H9 (cell line): ENCODE measurements around the gene RAET1L. TPM values are rescaled to one million over a fixed set of nuclear protein-coding genes. Genes with fewer than 3 reads are reported as not detected.

Experiments
- DNase-seq: peaks from one replicate; pipeline ENCODE4 v3.0.0-alpha.2; 2017
- H2AFZ ChIP-seq: one replicate; pipeline ENCODE4 v1.6.1; 2013; ENCODE audit warnings: mild to moderate bottlenecking, low read length, control low read depth, moderate library complexity
- H2AK5ac ChIP-seq: 2 replicates; pipeline ENCODE4 v1.6.1; 2013; ENCODE audit warnings: low read length, control low read depth, mixed read lengths; ENCODE audit not compliant: insufficient read length
- H2BK120ac ChIP-seq: one replicate; pipeline ENCODE4 v1.6.1; 2013; ENCODE audit warnings: low read depth, mild to moderate bottlenecking, low read length, control low read depth, inconsistent platforms; ENCODE audit not compliant: poor library complexity, severe bottlenecking
- H2BK12ac ChIP-seq: 2 replicates; pipeline ENCODE4 v1.6.1; 2013; ENCODE audit warnings: low read length, control low read depth, mixed read lengths, low read depth; ENCODE audit not compliant: insufficient read length
- H2BK15ac ChIP-seq: 2 replicates; pipeline ENCODE4 v1.6.1; 2013; ENCODE audit warnings: low read depth, low read length, control low read depth
- H2BK20ac ChIP-seq: one replicate; pipeline ENCODE4 v1.6.1; 2013; ENCODE audit warnings: low read depth, mild to moderate bottlenecking, low read length, control low read depth, inconsistent platforms; ENCODE audit not compliant: poor library complexity, severe bottlenecking
- H2BK5ac ChIP-seq: 2 replicates; pipeline ENCODE4 v1.6.1; 2013; ENCODE audit warnings: low read length, control low read depth, mixed read lengths; ENCODE audit not compliant: insufficient read length
- H3K14ac ChIP-seq: 2 replicates; pipeline ENCODE4 v1.6.1; 2013; ENCODE audit warnings: low read length, control low read depth; ENCODE audit not compliant: insufficient read depth
- H3K18ac ChIP-seq: 2 replicates; pipeline ENCODE4 v1.6.1; 2013; ENCODE audit warnings: low read depth, mild to moderate bottlenecking, mixed read lengths, low read length, control low read depth; ENCODE audit not compliant: insufficient read length
- H3K23ac ChIP-seq: 2 replicates; pipeline ENCODE4 v1.6.1; 2013; ENCODE audit warnings: low read length, control low read depth, mixed read lengths, low read depth; ENCODE audit not compliant: insufficient read length
- H3K23me2 ChIP-seq: 2 replicates; pipeline ENCODE4 v1.6.1; 2013; ENCODE audit warnings: low read depth, mild to moderate bottlenecking, mixed read lengths, low read length, control low read depth; ENCODE audit not compliant: insufficient read length, poor library complexity, severe bottlenecking
- H3K27ac ChIP-seq: 2 replicates; pipeline ENCODE4 v1.5.1; 2013; ENCODE audit warnings: low read length, control low read depth, mixed read lengths, low read depth; ENCODE audit not compliant: insufficient read length
- H3K27me3 ChIP-seq: 2 replicates; pipeline ENCODE4 v1.6.1; 2013; ENCODE audit warnings: low read length, control low read depth, inconsistent platforms; ENCODE audit not compliant: insufficient read depth
- H3K4ac ChIP-seq: 2 replicates; pipeline ENCODE4 v1.6.1; 2013; ENCODE audit warnings: low read depth, mild to moderate bottlenecking, control low read depth, inconsistent platforms, low read length, moderate library complexity
- H3K4me1 ChIP-seq: 2 replicates; pipeline ENCODE4 v1.6.1; 2013; ENCODE audit warnings: low read length, control low read depth, inconsistent platforms; ENCODE audit not compliant: insufficient read depth
- H3K4me2 ChIP-seq: 2 replicates; pipeline ENCODE4 v1.6.1; 2013; ENCODE audit warnings: low read length, control low read depth, mixed read lengths; ENCODE audit not compliant: insufficient read length, insufficient read depth
- H3K56ac ChIP-seq: 2 replicates; pipeline ENCODE4 v1.6.1; 2013; ENCODE audit warnings: low read depth, mild to moderate bottlenecking, mixed read lengths, low read length, control low read depth; ENCODE audit not compliant: insufficient read length
- H3K79me1 ChIP-seq: 2 replicates; pipeline ENCODE4 v1.6.1; 2013; ENCODE audit warnings: low read depth, mild to moderate bottlenecking, moderate library complexity, low read length, control low read depth, inconsistent platforms; ENCODE audit not compliant: insufficient read depth, poor library complexity, severe bottlenecking
- H3K79me2 ChIP-seq: 2 replicates; pipeline ENCODE4 v1.6.1; 2013; ENCODE audit warnings: low read length, control low read depth, inconsistent platforms; ENCODE audit not compliant: insufficient read depth
- H3K9ac ChIP-seq: 2 replicates; pipeline ENCODE4 v1.6.1; 2013; ENCODE audit warnings: low read length, control low read depth, mixed read lengths; ENCODE audit not compliant: insufficient read length; ENCODE audit errors: extremely low read depth
- H3K9me3 ChIP-seq: one replicate; pipeline ENCODE4 v1.6.1; 2013; ENCODE audit warnings: low read depth, low read length, inconsistent platforms; ENCODE audit not compliant: control insufficient read depth
- H3T11ph ChIP-seq: one replicate; pipeline ENCODE4 v1.6.1; 2013; ENCODE audit warnings: mild to moderate bottlenecking, low read length, control low read depth, inconsistent platforms
- H4K20me1 ChIP-seq: one replicate; pipeline ENCODE4 v1.6.1; 2013; ENCODE audit not compliant: control insufficient read depth, insufficient read length, insufficient read depth
- H4K5ac ChIP-seq: 2 replicates; pipeline ENCODE4 v1.6.1; 2013; ENCODE audit warnings: low read depth, mild to moderate bottlenecking, mixed read lengths, low read length, control low read depth; ENCODE audit not compliant: insufficient read length
- H4K8ac ChIP-seq: replicated peaks from 2 replicates; pipeline ENCODE4 v1.6.1; 2013; ENCODE audit warnings: low read length, control low read depth, mixed read lengths, low read depth; ENCODE audit not compliant: insufficient read length
- H4K91ac ChIP-seq: 2 replicates; pipeline ENCODE4 v1.6.1; 2013; ENCODE audit warnings: low read depth, mild to moderate bottlenecking, moderate library complexity, mixed read lengths, low read length, control low read depth; ENCODE audit not compliant: insufficient read length
- H3K27ac Mint-ChIP-seq, 3 experiments: 2 replicates in 2 of 3; 3 replicates in 1 of 3; pipeline ENCODE4 v1.8.0; 2020 to 2021; ENCODE audit warnings: mixed read lengths in 3 of 3, mild to moderate bottlenecking in 1 of 3, moderate library complexity in 1 of 3
- H3K27me3 Mint-ChIP-seq: 2 replicates; pipeline ENCODE4 v1.8.0; 2021; ENCODE audit warnings: low read depth, mild to moderate bottlenecking, moderate library complexity, mixed read lengths
- H3K36me3 Mint-ChIP-seq, 3 experiments: 2 replicates in 2 of 3; 3 replicates in 1 of 3; pipeline ENCODE4 v1.8.0; 2020 to 2021; ENCODE audit warnings: low read depth in 3 of 3, mixed read lengths in 3 of 3; ENCODE audit not compliant: insufficient read depth in 1 of 3
- H3K4me1 Mint-ChIP-seq, 2 experiments: 2 replicates each; pipeline ENCODE4 v1.8.0; 2020; ENCODE audit warnings: mixed read lengths in 2 of 2
- H3K4me3 Mint-ChIP-seq, 2 experiments: 2 replicates in 1 of 2; 3 replicates in 1 of 2; pipeline ENCODE4 v1.8.0; 2020 to 2021; ENCODE audit warnings: mild to moderate bottlenecking in 2 of 2, mixed read lengths in 2 of 2, moderate library complexity in 1 of 2
- H3K9me3 Mint-ChIP-seq, 2 experiments: 2 replicates in 1 of 2; 3 replicates in 1 of 2; pipeline ENCODE4 v1.8.0; 2020; ENCODE audit warnings: mild to moderate bottlenecking in 2 of 2, mixed read lengths in 2 of 2, moderate library complexity in 1 of 2
- CTCF ChIP-seq: fragments of 200-600 bp; sonication (generic); conservative IDR thresholded peaks from 3 replicates; pipeline ENCODE4 v1.8.0; 2021; ENCODE audit warnings: antibody characterized with exemption, mild to moderate bottlenecking
- total RNA-seq: library from RNA; stranded (reverse); gene quantifications from 2 replicates; pipeline ENCODE4 v1.2.1, GENCODE V29; 2021

RAET1L gene
- total RNA-seq, 1 experiment from 2014 or later = not detected

GRCh38 chr6:149975400-149975799, 49.9 kb downstream of the RAET1L start:
- Histone ChIP-seq H3K4ac (no peak overlapping the region), H3K23me2 (no peaks in the 10 kb centered on the region), H4K20me1 (no peaks in the 10 kb centered on the region), H3K56ac (no peak overlapping the region), H3K9me3 (no peaks in the 10 kb centered on the region), H3K4me2 (no peak overlapping the region), H3K9ac (no peak overlapping the region), H3K27me3 (peaks cover 34% of the 10 kb centered on the region), H4K5ac (no peak overlapping the region), H3K18ac (no peak overlapping the region), H3K27ac (no peak overlapping the region), H2BK5ac (no peak overlapping the region), H3K79me2 (no peaks in the 10 kb centered on the region), H2AFZ (no peak overlapping the region), H2BK120ac (no peak overlapping the region), H4K91ac (no peak overlapping the region), H3T11ph (no peak overlapping the region), H4K8ac (no peak overlapping the region), H2BK20ac (no peak overlapping the region), H3K14ac (no peak overlapping the region), H2BK15ac (no peak overlapping the region), H3K79me1 (no peaks in the 10 kb centered on the region), H2AK5ac (no peak overlapping the region), H2BK12ac (no peak overlapping the region), H3K23ac (no peak overlapping the region), H3K4me1 (no peaks in the 10 kb centered on the region)
- H3K4me3 Mint-ChIP-seq = no peak overlapping the region; a peak in 1 of 5 replicates
- no peaks in the 10 kb centered on the region for H3K4me1 Mint-ChIP-seq
- no peak for DNase-seq
- H3K36me3 Mint-ChIP-seq = peaks cover 0 to under 1% (median 0%) of the 10 kb centered on the region in 3 experiments; a peak in 1 of 7 replicates
- TF ChIP-seq CTCF = no peak
- peaks cover 91% of the 10 kb centered on the region for H3K27me3 Mint-ChIP-seq
- no peak overlapping the region for H3K27ac Mint-ChIP-seq
- no peaks in the 10 kb centered on the region for H3K9me3 Mint-ChIP-seq
